Ecto neural progenitor cell (in vitro differentiated cells): ENCODE data around the gene CORO2A.
"Not testable (repeated sequence)": the region's sequence is repeated elsewhere in the genome, so short reads cannot be mapped to it uniquely, and the experiment has no call there.

Source experiments
- DNase-seq: peaks from one replicate; pipeline ENCODE4 v3.0.0-alpha.2; 2018; ENCODE audit warnings: low spot score

Gene CORO2A

GRCh38 chr9:98084396-98084795 lies 108.0 kb downstream of the CORO2A start:
- DNase-seq, result no peak

DNA sequence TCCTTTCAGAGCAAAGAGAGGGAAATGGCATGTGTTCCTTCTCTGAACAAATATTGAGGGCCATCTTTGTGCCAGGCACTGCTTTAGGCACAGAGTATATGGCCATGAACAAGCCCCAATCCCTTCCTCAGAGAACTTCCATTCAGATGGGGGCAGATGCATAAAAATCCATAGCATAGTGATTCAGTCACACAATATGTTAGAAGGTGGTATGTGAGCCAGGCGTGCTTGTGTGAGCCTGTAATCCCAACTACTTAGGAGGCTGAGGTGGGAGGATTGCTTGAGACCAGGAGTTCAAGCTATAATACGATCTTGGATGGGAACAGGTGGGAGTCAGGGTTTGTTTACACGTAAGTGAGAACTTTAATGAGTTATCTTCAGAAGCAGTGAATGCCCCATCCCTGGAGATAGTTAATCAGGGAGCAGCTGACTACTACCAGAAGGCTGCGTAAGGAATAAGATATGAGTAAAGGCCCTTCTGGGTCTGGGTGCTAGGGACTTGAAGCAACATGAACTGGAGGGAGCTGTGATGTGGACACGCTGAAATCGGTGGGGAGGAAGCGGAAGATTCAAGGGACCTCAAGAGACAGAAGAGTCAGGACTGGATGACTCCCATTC lies 108.8 kb downstream of the CORO2A start:
- no peak for DNase-seq

DNA sequence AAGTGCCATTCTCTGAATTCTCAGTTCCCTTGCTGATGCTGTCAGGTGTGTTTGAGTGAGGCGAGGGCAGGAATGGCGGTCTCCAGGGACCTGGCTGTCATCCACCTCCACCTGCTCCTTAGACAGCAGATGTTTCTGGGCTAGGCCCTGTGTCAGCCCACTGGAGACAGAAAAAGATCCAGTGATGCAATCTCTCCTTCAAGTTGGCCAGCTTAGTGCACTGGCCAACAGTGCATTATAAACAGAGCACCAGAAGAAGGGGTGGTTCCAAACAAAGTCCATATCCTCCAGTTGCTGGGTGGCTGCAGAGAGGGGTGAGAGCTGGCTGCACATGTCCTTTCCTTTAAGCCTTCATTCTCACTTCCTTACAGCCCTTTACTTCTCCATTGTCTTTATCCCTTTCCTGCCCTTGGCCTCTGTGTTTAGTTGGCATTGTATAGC lies 109.4 kb downstream of the CORO2A start:
- no peak for DNase-seq

DNA sequence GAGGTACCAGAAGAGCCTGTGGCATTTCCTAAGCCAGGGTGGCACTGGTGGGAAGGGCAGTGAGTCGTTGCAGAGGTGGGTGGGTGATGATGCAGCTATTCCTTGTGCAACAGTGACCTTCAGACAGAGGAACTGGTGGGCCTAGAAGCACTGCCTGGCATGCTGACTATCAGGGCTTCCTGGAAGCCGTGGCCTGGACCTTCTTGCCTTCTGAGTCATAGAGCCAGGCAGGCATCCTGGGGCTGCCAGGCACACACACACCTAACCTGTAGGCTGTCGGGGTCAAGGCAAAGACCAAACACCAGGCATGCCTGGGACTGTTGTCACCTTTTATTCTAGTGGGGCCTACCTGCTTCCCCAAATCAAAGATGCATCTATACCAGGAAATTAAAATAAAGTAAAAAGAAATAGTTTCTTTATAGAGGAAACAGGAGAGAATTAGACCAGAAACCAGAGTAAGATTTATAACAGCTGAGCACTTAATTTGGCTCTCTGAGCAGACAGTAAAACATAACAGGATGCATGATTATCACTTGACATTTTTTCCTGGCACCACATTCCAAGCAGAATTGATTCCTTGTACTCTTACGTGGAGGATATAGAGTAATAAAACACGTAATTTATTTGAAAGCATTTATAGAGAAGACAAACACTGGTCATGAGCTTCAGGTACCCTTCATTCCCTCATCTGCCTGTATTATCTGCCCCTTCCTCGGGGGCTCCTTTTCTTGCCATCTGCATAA lies 110.8 kb downstream of the CORO2A start:
- no peak for DNase-seq

DNA sequence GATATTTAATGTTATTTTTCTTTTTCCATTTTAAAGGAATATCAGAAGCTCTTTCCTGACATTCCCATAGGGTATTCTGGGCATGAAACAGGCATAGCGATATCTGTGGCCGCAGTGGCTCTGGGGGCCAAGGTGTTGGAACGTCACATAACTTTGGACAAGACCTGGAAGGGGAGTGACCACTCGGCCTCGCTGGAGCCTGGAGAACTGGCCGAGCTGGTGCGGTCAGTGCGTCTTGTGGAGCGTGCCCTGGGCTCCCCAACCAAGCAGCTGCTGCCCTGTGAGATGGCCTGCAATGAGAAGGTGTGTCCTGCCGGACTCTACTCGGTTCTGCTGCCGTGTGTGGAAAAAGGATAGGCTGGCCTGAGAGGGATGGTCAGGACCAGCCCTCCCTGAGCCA lies 111.7 kb downstream of the CORO2A start:
- DNase-seq, result no peak

DNA sequence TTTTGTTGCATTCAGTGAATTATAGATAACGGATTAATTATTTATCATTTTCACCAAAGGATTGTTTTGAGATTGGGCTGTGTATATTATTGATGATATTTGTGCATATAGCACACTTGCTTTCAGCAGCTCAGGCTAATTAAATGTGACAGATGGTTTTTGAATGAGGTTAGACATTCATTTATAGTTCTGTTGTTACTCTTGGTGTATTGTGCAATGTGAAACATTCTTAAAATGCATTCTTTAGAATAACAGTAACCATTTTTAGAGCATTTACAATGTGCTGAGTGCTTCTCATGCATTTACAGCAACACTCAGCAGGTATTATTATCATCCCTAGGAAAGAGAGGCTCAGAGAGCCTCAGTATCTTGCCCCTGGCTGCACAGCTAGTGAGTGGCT lies 112.1 kb downstream of the CORO2A start:
- DNase-seq, result no peak

DNA sequence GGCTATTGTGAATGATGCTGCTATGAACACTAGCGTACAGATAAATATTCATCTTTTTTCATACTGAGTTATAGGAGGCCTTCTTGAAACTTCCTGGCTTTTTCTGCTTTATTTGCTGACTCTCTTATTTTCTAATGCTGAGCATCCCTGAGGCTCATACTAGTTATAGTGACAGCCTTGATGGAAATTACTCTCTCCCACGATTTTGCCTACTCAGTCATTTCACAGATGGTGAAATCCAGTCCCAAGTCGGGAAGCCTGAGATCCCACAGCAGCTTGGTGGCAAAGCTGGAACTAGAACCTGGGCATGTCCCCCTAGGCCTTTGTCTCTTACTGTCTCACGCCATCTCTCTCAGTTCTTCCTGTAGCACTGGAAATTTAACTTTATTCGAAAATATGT lies 113.5 kb downstream of the CORO2A start:
- no peak for DNase-seq

DNA sequence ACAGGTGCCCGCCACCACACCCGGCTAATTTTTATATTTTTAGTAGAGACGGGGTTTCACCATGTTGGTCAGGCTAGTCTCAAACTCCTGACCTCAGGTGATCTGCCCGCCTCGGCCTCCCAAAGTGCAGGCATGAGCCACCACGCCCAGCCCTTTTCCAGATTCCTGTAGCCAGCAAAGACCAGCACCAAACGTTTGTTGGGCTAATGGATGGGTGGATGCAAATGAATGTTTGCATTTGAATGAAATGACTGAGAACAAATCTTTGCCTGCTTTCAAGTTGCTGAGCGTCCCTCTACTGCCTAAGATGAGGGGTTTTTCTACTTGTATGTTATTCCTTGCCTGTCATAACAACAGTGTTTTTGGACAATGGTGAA lies 115.9 kb downstream of the CORO2A start:
- DNase-seq, result not testable (repeated sequence)

- DNase-seq, result no peak
These were observed 117.1 kb downstream of the CORO2A start for GRCh38 chr9:98075332-98075805.

GRCh38 chr9:98074115-98074990 lies 118.1 kb downstream of the CORO2A start:
- peak; percentile 83 for DNase-seq

- no peak for DNase-seq
These were observed 120.7 kb downstream of the CORO2A start for GRCh38 chr9:98071737-98072136.
